HG02973 (cell line): ENCODE data around the gene ABCC1.
"Not testable (repeated sequence)": the region's sequence is repeated elsewhere in the genome, so short reads cannot be mapped to it uniquely, and the experiment has no call there.

Source experiments
- ATAC-seq: cut with Tn5 transposase; IDR thresholded peaks from one replicate; pipeline ENCODE4 v1.9.1; 2021; ENCODE audit warnings: moderate library complexity; ENCODE audit not compliant: unreplicated experiment

The ABCC1 gene

DNA sequence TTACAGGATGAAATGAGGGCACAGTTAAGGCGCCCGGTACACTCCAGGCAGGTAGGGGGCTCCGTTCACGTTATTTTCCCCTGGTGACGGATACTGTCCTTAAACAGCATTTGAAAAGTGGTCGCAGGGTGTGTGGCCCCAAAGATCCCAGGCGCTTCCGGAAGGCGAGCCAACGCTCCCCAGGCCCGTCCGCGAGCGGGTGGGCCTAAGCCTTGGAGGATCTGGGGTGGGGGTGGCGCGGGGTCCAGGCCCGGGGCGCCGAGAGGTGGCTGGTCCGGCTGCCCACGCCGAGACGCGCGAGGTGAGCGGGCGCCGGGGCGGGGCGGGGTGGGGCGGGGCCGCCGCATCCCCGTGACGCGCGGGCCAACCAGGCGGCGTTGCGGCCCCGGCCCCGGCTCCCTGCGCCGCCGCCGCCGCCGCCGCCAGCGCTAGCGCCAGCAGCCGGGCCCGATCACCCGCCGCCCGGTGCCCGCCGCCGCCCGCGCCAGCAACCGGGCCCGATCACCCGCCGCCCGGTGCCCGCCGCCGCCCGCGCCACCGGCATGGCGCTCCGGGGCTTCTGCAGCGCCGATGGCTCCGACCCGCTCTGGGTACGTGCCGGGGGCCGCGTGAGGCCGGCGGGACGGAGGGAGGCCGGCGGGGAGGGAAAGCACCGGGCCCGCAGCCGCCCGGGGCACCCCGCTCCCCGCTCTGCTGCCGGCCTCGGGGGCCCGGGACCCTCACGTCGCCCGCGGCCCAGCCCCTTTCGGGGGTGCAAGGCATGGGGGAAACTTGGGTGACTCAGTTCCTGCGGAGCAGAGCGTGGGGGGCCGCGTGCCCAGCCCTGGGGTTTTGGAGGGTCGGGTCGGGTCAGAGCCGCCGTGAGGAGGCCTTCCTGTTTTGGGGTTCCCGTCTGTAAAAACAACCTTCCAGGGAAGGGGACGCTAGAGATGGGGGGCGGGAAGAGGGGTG lies at the start of gene ABCC1:
ABCC1 (plus strand) TSS at position 407 of the 951 bp plus-strand sequence; CDS start at position 543, 136 bp downstream.
- ATAC-seq = no peak

GRCh38 chr16:15900357-15900756 lies 49.1 kb upstream of the ABCC1 start:
- ATAC-seq = no peak

GRCh38 chr16:15900901-15901500 lies 48.4 kb upstream of the ABCC1 start:
- no peak for ATAC-seq

DNA sequence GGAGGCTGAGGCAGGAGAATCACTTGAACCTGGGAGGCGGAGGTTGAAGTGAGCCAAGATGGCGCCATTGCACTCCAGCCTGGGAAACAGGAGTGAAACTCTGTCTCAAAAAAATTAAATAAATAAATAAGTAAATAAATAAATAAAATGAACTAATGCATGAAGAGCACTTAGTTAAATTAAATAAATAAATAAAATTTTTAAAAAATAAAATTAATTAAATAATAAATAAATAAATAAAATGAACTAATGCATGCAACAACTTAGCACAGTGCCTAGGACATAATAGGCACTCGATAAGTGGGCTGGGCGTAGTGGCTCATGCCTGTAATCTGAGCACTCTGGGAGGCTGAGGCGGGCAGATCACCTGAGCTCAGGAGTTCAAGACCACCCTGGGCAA lies 45.5 kb upstream of the ABCC1 start:
- no peak for ATAC-seq

DNA sequence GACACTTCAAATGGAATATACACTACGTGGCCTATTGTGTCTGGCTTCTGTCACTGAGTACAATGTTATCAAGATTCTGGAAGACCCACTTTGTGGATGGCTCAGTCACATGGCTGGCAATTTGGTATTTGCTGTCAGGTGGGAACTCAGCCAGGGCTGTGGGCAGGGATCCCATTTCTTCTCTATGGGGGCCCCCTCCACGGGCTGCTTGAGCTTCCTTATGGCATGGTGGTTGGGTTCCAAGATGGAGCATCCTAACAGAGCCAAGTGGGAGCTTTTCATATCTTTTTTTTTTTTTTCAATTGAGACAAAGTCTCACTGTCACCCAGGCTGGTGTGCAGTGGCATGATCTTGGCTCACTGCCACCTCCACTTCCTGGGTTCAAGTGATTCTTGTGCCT lies 43.0 kb upstream of the ABCC1 start:
- ATAC-seq = no peak

DNA sequence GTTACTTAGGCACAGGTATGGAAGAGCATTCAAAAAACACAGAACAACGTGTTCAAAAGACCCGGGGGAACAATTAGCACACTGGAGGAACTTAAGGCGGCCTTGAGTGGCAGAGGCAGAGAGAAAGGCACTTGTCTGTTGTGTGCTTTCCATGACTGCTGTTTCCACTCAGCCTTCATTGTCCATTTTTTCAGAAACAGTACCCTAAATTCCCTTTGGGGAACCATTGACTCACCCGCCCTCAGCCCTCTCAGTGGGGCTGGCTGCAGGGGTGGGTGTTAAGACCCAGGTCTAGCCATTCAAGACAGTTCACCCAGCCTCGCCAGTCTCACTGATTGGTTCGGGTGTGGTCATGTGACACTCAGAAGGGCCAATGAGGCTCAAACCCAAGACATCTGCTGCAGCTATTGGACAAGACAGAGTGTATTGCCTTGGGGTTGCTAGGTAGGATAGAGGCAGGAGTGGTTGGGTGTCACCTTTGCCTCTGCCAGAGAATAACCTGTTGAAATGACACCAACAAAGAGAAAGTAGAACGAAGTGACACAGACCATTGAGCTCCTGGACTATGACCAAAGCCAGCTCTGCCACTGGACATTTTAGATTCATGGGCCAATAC lies 41.4 kb upstream of the ABCC1 start:
- peak; percentile 99 for ATAC-seq

DNA sequence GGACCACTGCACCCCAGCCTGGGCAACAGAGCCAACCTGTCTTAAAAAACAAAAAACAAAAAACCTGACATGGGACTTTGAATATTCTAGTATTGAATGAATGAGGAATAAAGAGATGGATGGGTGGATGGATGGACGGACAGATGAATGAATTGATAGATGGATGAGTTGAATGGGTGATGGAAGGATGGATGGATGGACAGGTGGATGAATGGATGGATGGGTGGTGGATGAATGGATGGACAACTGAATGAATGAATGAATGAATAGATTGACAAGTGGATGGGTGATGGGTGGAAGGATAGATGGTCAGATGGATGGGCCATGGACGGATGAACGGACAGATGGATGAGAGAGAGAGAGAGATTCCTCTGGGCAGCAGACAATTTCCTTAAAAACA lies 38.2 kb upstream of the ABCC1 start:
- ATAC-seq = no peak

DNA sequence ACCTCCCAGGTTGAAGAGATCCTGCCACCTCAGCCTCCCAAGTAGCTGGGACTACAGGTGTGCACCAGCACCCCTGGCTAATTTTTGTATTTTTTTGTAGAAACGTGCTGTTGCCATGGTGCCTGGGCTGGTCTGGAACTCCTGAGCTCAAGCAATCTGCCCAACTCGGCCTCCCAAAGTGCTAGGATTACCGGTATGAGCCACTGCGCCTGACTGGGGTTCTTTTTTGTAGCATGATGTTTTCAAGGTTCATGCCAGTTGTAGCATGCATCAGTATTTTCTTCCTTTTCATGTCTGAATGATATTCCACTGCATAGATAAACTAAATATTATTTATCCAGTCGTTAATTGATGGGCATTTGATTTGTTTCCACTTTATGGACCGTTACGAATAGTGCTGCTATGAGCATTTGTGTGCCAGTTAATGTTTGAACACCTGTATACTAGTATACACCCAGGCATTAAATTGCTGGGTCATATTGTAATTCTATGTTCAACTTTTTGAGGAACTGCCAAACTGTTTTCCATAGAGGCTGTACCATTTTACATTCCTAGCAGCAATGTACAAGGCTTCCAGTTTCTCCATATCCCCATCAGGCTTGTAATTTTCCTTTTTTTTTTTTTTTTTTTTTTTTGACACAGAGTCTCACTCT lies 36.2 kb upstream of the ABCC1 start:
- ATAC-seq = no peak

GRCh38 chr16:15915555-15916081 lies 33.8 kb upstream of the ABCC1 start:
- no peak for ATAC-seq

DNA sequence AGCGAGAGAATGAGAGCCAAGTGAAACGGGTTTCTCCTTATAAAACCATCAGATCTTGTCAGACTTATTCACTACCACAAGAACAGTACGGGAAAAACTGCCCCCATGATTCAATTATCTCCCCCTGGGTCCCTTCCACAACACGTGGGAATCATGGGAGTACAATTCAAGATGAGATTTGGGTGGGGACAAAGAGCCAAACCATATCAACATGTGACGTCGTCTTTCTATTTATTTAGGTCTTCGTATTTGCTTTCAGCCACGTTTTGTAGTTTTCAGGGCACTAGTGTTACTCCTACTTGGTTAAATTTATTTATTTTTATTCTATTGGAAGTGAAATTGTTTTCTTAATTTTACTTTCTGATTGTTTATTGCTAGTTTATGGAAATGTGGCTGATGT lies 33.1 kb upstream of the ABCC1 start:
- no peak for ATAC-seq

DNA sequence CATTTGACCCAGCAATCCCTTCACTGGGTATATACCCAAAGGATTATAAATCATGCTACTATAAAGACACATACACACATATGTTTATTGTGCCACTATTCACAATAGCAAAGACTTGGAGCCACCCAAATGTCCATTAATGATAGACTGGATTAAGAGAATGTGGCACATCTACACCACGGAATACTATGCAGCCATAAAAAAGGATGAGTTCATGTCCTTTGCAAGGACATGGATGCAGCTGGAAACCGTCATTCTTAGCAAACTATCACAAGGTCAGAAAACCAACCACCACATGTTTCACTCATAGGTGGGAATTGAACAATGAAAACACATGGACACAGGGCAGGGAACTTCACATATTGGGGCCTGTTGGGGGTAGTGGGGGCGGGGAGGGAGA lies 31.1 kb upstream of the ABCC1 start:
- not testable (repeated sequence) for ATAC-seq

GRCh38 chr16:15919331-15919730 lies 30.1 kb upstream of the ABCC1 start:
- ATAC-seq = no peak

DNA sequence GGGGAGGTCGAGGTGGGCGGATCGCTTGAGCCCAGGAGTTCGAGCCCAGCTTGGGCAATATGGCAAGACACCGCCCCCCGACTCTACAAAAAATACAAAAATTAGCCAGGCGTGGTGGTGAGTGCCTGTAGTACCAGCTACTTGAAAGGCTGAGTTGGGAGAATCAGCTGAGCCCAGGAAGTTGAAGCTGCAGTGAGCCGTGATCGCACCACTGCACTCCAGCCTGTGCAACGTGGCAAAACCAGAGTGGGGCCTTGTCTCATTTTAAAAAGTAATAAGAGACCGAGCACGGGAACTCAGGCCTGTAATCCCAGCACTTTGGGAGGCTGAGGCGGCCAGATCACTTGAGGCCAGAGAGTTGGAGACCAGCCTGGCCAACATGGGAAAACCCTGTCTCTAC lies 24.4 kb upstream of the ABCC1 start:
- ATAC-seq = no peak

DNA sequence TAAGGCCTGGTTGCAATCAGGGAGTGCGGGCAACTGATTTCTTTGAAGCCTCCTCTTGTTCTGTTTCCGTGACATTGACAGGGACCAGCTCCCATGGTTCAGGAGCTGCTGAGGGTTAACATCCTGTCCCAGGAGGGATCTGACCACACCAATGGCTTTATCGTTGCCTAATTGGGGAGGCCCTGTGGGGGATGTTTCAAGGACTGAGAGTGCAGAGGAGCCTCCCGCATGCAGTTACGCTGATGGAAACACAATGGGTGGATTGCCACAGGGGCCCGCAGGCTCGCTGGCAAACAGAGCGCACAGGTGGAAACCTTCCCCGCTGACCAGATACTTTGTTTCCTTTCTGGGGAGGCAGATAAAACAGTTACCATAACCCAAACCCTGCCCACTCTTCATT lies 23.8 kb upstream of the ABCC1 start:
- no peak for ATAC-seq

- no peak for ATAC-seq
Observed at GRCh38 chr16:15928261-15929104, 20.9 kb upstream of the ABCC1 start.

DNA sequence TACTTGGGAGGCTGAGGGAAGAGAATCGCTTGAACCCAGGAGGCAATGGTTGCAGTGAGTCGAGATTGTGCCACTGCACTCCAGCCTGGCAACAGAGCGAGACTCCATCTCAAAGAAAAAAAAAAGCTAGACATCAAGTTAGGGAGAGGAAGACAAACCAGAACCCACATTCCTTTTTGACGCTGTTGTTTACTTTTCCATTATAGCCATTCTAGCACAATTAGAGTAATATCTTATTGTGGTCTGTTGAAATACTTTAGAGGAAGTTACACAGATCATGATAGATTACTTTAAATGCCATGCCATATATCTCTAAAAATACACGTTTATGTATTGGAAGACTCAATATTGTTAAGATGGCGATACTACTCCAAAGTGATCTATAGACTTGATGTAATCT lies 16.5 kb upstream of the ABCC1 start:
- ATAC-seq = no peak

DNA sequence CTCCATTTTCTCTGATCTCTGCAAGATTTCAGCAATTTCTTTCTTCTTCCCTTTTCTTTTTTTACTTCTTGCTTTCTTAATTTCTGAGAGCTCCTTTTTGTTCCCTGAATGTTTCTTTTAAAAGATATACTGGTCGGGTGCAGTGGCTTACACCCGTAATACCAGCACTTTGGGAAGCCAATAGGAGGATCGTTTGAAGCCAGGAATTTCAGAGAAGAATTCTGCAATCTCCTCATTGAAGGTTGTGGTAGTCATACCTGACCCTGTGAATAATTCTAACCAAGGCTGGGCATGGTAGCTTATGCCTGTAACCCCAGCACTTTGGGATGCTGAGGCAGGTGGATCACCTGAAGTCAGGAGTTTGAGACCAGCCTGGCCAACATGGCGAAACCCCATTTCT lies 15.6 kb upstream of the ABCC1 start:
- no peak for ATAC-seq

DNA sequence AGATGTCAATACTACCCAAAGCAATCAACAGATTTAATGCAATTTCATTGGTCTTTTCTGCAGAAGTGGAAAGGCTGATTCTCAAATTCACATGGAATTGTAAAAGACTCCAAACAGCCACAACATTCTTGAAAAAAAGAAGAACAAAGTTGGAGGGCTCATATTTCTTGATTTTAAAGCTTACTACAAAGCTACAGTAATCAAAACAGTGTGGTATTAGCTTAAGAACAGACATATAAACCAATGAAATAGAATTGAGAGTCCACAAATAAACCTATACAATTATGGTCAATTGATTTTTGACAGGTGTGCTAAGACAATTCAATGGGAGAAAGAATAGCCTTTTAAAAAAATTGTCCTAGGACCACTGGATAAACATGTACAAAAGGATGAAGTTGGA lies 14.4 kb upstream of the ABCC1 start:
- ATAC-seq = no peak

DNA sequence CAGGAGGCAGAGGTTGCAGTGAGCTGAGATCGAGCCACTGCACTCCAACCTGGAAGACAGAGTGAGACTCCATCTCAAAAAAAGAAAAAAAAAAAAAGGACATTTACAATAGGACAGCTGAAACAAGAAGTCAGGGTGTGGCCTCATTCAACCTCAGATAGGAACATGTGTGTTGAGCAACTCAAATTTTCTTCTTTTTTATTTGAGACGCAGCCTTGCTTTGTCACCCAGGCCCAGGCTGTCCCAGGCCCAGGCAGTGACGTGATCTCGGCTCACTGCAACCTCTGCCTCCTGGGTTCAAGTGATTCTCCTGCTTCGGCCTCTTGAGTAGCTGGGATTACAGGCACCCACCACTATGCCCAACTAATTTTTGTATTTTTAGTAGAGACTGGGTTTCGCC lies 12.6 kb upstream of the ABCC1 start:
- not testable (repeated sequence) for ATAC-seq
